Measurements from ENCODE around the gene MCC. TPM values are rescaled to one million over a fixed set of nuclear protein-coding genes. Genes with fewer than 3 reads are reported as not detected.

MCC gene
- total and polyA plus RNA-seq, 4 donors = 9.0 to 47.3 (median 14.7) TPM

DNA sequence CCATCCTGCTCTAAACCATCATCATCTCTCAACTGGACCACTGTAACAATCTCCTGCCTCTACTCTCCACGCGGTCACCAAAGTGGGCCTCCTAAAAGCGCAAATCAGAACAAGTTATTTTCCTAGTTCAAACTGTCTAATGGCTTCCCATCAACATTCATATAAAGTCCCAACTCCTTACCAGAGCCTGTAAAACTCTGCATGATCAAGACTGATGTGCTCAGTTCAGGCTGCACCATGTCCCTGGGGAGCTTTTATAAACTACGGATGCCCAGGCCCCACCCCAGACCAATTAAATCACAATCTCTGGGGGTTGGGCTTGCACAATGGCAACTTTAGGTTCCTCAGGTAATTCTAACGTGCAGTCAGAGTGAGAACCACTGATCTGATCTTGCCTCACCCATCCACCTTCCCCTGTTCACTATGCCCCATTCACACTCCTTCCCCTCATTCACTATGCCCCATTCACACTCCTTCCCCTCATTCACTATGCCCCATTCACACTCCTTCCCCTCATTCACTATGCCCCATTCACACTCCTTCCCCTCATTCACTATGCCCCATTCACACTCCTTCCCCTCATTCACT lies 382.5 kb downstream of the MCC start:
- Histone ChIP-seq H3K9ac (ENCODE audit: low read depth in 1 of 2, low read length in 2 of 2) (no peak overlapping the region), H3K9me3 (ENCODE audit: control insufficient read depth in 4 of 4, low read length in 3 of 4) (no peaks in the 10 kb centered on the region), H3K27ac (ENCODE audit: low read depth in 1 of 2, low read length in 2 of 2) (no peak overlapping the region), H3K4me3 (ENCODE audit: low read depth in 1 of 3, low read length in 3 of 3) (no peak overlapping the region), H3K4me1 (ENCODE audit: control insufficient read depth in 4 of 4, insufficient read depth in 4 of 4, low read length in 3 of 4) (peaks cover 9 to 34% (median 13%) of the 10 kb centered on the region in 4 donors), H3K27me3 (ENCODE audit: control insufficient read depth in 4 of 4, insufficient read depth in 4 of 4, low read length in 3 of 4) (no peaks in the 10 kb centered on the region), H3K36me3 (ENCODE audit: control insufficient read depth in 4 of 4, insufficient read depth in 3 of 4, low read depth in 1 of 4, low read length in 3 of 4) (peaks cover 0 to 23% (median 12%) of the 10 kb centered on the region in 4 donors)
- TF ChIP-seq YY1 (IDR thresholded peaks at IDR 0.05) (no peak), SP1 (IDR thresholded peaks at IDR 0.05) (no peak), NR2F2 (IDR thresholded peaks at IDR 0.05) (no peak), FOXA2 (IDR thresholded peaks at IDR 0.05) (no peak), TAF1 (conservative IDR thresholded peaks at IDR 0.05) (no peak), JUND (IDR thresholded peaks at IDR 0.05) (no peak), GABPA (IDR thresholded peaks at IDR 0.05 in 1 of 2, conservative IDR thresholded peaks at IDR 0.05 in 1 of 2) (no peak), ATF3 (IDR thresholded peaks at IDR 0.05) (no peak), MAX (IDR thresholded peaks at IDR 0.05) (no peak), RXRA (IDR thresholded peaks at IDR 0.05) (no peak), HNF4A (conservative IDR thresholded peaks at IDR 0.05) (no peak), CTCF (IDR thresholded peaks at IDR 0.05; ENCODE audit: low read depth, low read length, missing input control) (no peak), EGR1 (IDR thresholded peaks at IDR 0.05; ENCODE audit: low read depth in 2 of 2) (no peak)
- TF ChIP-seq, protein P1, sequence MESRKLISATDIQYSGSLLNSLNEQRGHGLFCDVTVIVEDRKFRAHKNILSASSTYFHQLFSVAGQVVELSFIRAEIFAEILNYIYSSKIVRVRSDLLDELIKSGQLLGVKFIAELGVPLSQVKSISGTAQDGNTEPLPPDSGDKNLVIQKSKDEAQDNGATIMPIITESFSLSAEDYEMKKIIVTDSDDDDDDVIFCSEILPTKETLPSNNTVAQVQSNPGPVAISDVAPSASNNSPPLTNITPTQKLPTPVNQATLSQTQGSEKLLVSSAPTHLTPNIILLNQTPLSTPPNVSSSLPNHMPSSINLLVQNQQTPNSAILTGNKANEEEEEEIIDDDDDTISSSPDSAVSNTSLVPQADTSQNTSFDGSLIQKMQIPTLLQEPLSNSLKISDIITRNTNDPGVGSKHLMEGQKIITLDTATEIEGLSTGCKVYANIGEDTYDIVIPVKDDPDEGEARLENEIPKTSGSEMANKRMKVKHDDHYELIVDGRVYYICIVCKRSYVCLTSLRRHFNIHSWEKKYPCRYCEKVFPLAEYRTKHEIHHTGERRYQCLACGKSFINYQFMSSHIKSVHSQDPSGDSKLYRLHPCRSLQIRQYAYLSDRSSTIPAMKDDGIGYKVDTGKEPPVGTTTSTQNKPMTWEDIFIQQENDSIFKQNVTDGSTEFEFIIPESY (IDR thresholded peaks at IDR 0.05) = no peak
- TF ChIP-seq, protein P2, sequence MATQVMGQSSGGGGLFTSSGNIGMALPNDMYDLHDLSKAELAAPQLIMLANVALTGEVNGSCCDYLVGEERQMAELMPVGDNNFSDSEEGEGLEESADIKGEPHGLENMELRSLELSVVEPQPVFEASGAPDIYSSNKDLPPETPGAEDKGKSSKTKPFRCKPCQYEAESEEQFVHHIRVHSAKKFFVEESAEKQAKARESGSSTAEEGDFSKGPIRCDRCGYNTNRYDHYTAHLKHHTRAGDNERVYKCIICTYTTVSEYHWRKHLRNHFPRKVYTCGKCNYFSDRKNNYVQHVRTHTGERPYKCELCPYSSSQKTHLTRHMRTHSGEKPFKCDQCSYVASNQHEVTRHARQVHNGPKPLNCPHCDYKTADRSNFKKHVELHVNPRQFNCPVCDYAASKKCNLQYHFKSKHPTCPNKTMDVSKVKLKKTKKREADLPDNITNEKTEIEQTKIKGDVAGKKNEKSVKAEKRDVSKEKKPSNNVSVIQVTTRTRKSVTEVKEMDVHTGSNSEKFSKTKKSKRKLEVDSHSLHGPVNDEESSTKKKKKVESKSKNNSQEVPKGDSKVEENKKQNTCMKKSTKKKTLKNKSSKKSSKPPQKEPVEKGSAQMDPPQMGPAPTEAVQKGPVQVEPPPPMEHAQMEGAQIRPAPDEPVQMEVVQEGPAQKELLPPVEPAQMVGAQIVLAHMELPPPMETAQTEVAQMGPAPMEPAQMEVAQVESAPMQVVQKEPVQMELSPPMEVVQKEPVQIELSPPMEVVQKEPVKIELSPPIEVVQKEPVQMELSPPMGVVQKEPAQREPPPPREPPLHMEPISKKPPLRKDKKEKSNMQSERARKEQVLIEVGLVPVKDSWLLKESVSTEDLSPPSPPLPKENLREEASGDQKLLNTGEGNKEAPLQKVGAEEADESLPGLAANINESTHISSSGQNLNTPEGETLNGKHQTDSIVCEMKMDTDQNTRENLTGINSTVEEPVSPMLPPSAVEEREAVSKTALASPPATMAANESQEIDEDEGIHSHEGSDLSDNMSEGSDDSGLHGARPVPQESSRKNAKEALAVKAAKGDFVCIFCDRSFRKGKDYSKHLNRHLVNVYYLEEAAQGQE (IDR thresholded peaks at IDR 0.05) = no peak
- 95% methylated on average over 5 of the region's 5 CpGs for WGBS
- DNase-seq (ENCODE audit: low spot score) = no peak

DNA sequence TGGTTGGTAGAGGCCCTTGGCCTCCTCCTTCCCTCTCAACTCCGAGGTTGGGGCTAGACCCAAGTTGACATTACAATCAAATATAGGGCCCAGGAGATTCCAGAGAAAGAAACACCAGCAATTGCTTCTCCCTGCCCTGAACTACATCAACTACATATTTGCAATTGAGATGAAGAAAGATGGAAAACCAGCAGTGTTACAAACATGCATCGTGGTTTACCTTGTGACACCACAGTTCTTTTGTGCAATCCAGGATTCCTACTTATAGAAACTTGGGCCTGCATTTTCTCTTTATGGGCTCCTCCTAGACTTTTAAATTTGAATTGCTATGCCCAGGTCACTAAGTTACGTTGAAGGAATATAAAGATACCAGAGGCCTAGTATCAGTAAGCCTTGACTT lies 384.9 kb downstream of the MCC start:
- no peak for DNase-seq (ENCODE audit: low spot score)
- 90% methylated on average over 3 of the region's 3 CpGs for WGBS
- Histone ChIP-seq H3K4me3 (ENCODE audit: low read depth in 1 of 3, low read length in 3 of 3) (no peak overlapping the region), H3K9ac (ENCODE audit: low read depth in 1 of 2, low read length in 2 of 2) (no peak overlapping the region), H3K36me3 (ENCODE audit: control insufficient read depth in 4 of 4, insufficient read depth in 3 of 4, low read depth in 1 of 4, low read length in 3 of 4) (peaks cover 0 to 31% (median 22%) of the 10 kb centered on the region in 4 donors), H3K4me1 (ENCODE audit: control insufficient read depth in 4 of 4, insufficient read depth in 4 of 4, low read length in 3 of 4) (peaks cover 0 to 13% (median 5%) of the 10 kb centered on the region in 4 donors), H3K27ac (ENCODE audit: low read depth in 1 of 2, low read length in 2 of 2) (no peak overlapping the region), H3K9me3 (ENCODE audit: control insufficient read depth in 4 of 4, low read length in 3 of 4) (no peaks in the 10 kb centered on the region), H3K27me3 (ENCODE audit: control insufficient read depth in 4 of 4, insufficient read depth in 4 of 4, low read length in 3 of 4) (no peaks in the 10 kb centered on the region)
- TF ChIP-seq GABPA (IDR thresholded peaks at IDR 0.05 in 1 of 2, conservative IDR thresholded peaks at IDR 0.05 in 1 of 2) = no peak
- no peak for TF ChIP-seq HNF4A (conservative IDR thresholded peaks at IDR 0.05)
- no peak for TF ChIP-seq CTCF (IDR thresholded peaks at IDR 0.05; ENCODE audit: low read depth, low read length, missing input control)
- TF ChIP-seq, protein P2 (IDR thresholded peaks at IDR 0.05) = no peak
- TF ChIP-seq FOXA1 (IDR thresholded peaks at IDR 0.05) = no peak
- no peak for TF ChIP-seq EGR1 (IDR thresholded peaks at IDR 0.05; ENCODE audit: low read depth in 2 of 2)
- TF ChIP-seq MAX (IDR thresholded peaks at IDR 0.05) = no peak
- no peak for TF ChIP-seq SP1 (IDR thresholded peaks at IDR 0.05)
- TF ChIP-seq JUND (IDR thresholded peaks at IDR 0.05) = no peak
- TF ChIP-seq TAF1 (conservative IDR thresholded peaks at IDR 0.05) = no peak

All from liver (tissue), 9 donors.